Endothelial cell of umbilical vein (primary cell): Measurements from ENCODE around the gene MICALL1. TPM values are rescaled to one million over a fixed set of nuclear protein-coding genes. Genes with fewer than 3 reads are reported as not detected.

ENCODE experiments used
- BruUV-seq: library from RNA; stranded (reverse); fragments of 400-500 nt; replicated peaks from 2 replicates; lab custom pipeline; 2021; lab: Mats Ljungman, UMichigan
- CTCF ChIA-PET: fragments of 300-600, 350-600 bp; sonication (Branson Sonifier 250); formaldehyde crosslinking; loops from one replicate; lab custom pipeline; 2021; ENCODE audit warnings: antibody characterized with exemption, inconsistent platforms; lab: Charles Lee
- POLR2A ChIA-PET: fragments of 300-600, 350-600 bp; sonication (Branson Sonifier 250); formaldehyde crosslinking; loops from one replicate; lab custom pipeline; 2021; ENCODE audit warnings: antibody characterized with exemption, inconsistent platforms; lab: Charles Lee
- DNase-seq: peaks from one replicate; pipeline ENCODE4 v3.0.0-alpha.2; 2011; ENCODE audit warnings: low read depth, low spot score
- FAIRE-seq: peaks from 2 replicates; lab custom pipeline; 2011; peaks lifted over from hg19 to GRCh38; lab: Jason Lieb, UNC
- H2AFZ ChIP-seq: 2 replicates; pipeline ENCODE4 v1.6.0; 2012; ENCODE audit warnings: low read depth, low read length, control low read depth, inconsistent platforms
- H3K27ac ChIP-seq: 2 replicates; pipeline ENCODE4 v1.5.1; 2011; ENCODE audit warnings: low read depth, mild to moderate bottlenecking, control low read depth, low read length, moderate library complexity; ENCODE audit not compliant: insufficient read depth
- H3K27me3 ChIP-seq, 2 experiments: 2 replicates each; pipeline versions ENCODE4 v1.6.0 to v1.6.1; 2011; ENCODE audit warnings: low read length in 2 of 2, mixed read lengths in 1 of 2; ENCODE audit not compliant: control insufficient read depth in 2 of 2, insufficient read depth in 2 of 2
- H3K36me3 ChIP-seq, 2 experiments: 2 replicates in 1 of 2; 3 replicates in 1 of 2; pipeline ENCODE4 v1.5.1; 2011; ENCODE audit warnings: low read length in 2 of 2, mild to moderate bottlenecking in 1 of 2, moderate library complexity in 1 of 2; ENCODE audit not compliant: control insufficient read depth in 2 of 2, insufficient read depth in 2 of 2; ENCODE audit errors: extremely low read depth in 1 of 2
- H3K4me1 ChIP-seq: 3 replicates; pipeline ENCODE4 v1.5.1; 2011; ENCODE audit warnings: mild to moderate bottlenecking, low read length; ENCODE audit not compliant: control insufficient read depth, insufficient read depth; ENCODE audit errors: extremely low read depth
- H3K4me2 ChIP-seq: 2 replicates; pipeline ENCODE4 v1.6.1; 2011; ENCODE audit warnings: low read length, control low read depth, mixed read lengths; ENCODE audit not compliant: insufficient read depth
- H3K4me3 ChIP-seq, 3 experiments: fragments of 200-600 bp in 1 of 3; sonication (generic), shearing (Covaris generic) in 1 of 3; replicated peaks in 1 of 3; 2 replicates each; pipeline ENCODE4 v1.5.1; 2011 to 2016; ENCODE audit warnings: control low read depth in 3 of 3, low read length in 3 of 3, mild to moderate bottlenecking in 2 of 3, inconsistent platforms in 1 of 3, low read depth in 1 of 3, moderate library complexity in 1 of 3; ENCODE audit not compliant: insufficient read depth in 1 of 3
- H3K79me2 ChIP-seq: 2 replicates; pipeline ENCODE4 v1.6.0; 2012; ENCODE audit warnings: low read length, inconsistent platforms; ENCODE audit not compliant: control insufficient read depth, insufficient read depth
- H3K9ac ChIP-seq: replicated peaks from 2 replicates; pipeline ENCODE3; 2011; ENCODE audit warnings: low read length, control low read depth; ENCODE audit not compliant: insufficient read depth; ENCODE audit errors: extremely low read depth
- H3K9me1 ChIP-seq: replicated peaks from 3 replicates; pipeline ENCODE4 v1.6.0; 2011; ENCODE audit warnings: mild to moderate bottlenecking, low read length; ENCODE audit not compliant: control insufficient read depth, insufficient read depth; ENCODE audit errors: extremely low read depth
- H3K9me3 ChIP-seq: replicated peaks from 2 replicates; pipeline ENCODE4 v1.5.1; 2012; ENCODE audit warnings: low read length, inconsistent platforms; ENCODE audit not compliant: control insufficient read depth, insufficient read depth
- H4K20me1 ChIP-seq: replicated peaks from 2 replicates; pipeline ENCODE3; 2011; ENCODE audit warnings: mild to moderate bottlenecking, low read length; ENCODE audit not compliant: control insufficient read depth, insufficient read depth; ENCODE audit errors: extremely low read depth
- EZH2 ChIP-seq: IDR thresholded peaks from 2 replicates; pipeline ENCODE4 v1.6.1; 2012; ENCODE audit warnings: borderline replicate concordance, low read depth, mild to moderate bottlenecking, moderate library complexity, low read length, inconsistent platforms; ENCODE audit not compliant: severe bottlenecking
- JUN ChIP-seq: IDR thresholded peaks from 2 replicates; pipeline ENCODE4 v1.6.1; 2011; ENCODE audit warnings: borderline replicate concordance, low read depth; ENCODE audit not compliant: insufficient read length, insufficient read depth
- MYC ChIP-seq: IDR thresholded peaks from one replicate; pipeline ENCODE4 v1.6.1; 2011; ENCODE audit warnings: mild to moderate bottlenecking, low read depth, low read length
- POLR2A ChIP-seq: IDR thresholded peaks from 2 replicates; pipeline ENCODE4 v1.6.1; 2012; ENCODE audit warnings: low read depth, mild to moderate bottlenecking, control low read depth, low read length
- POLR2AphosphoS5 ChIP-seq: IDR thresholded peaks from 2 replicates; pipeline ENCODE4 v1.6.1; 2012; ENCODE audit warnings: low read depth, mild to moderate bottlenecking, control low read depth, low read length, moderate library complexity; ENCODE audit not compliant: insufficient read depth
- dilution Hi-C: fragments of 300-500 bp; cut with MboI; formaldehyde crosslinking; loops from one replicate; pipeline ENCODE4 v1.15.0; 2019; ENCODE audit warnings: low sequenced_read_pairs; ENCODE audit not compliant: extremely low pct_ligation_motif_present
- intact Hi-C: fragments of 100-400 bp; cut with micrococcal nuclease; formaldehyde crosslinking; loops from one replicate; pipeline ENCODE4 v1.10.0; 2022
- polyA plus RNA-seq, 4 experiments: library from polyadenylated mRNA; depleted of rRNA in 3 of 4; stranded (reverse) in 3 of 4; unstranded in 1 of 4; fragments of >200 nt; gene quantifications; 2 replicates each; pipeline versions ENCODE4 v1.2.1 to v1.2.3, GENCODE V29; 2011 to 2012; ENCODE audit warnings: missing spikeins in 1 of 4
- total RNA-seq: library from RNA; stranded (reverse); gene quantifications from 2 replicates; pipeline ENCODE4 v1.2.3, GENCODE V29; 2021
- TF ChIP-seq, protein P1 (sequence below), 2 donors: IDR thresholded peaks; 1 replicate in 1 of 2; 2 replicates in 1 of 2; pipeline ENCODE4 v1.5.1; 2011; ENCODE audit warnings: low read length in 2 of 2, mild to moderate bottlenecking in 2 of 2, moderate library complexity in 2 of 2, control low read depth in 1 of 2, inconsistent platforms in 1 of 2, low read depth in 1 of 2; ENCODE audit not compliant: insufficient read depth in 1 of 2; ENCODE audit errors: extremely low read depth in 1 of 2

Gene MICALL1
- total and polyA plus RNA-seq, 2 donors (not counting 3 experiments of a cell fraction or from before 2014, with no cell fraction given) = 23.9 to 66.9 TPM

DNA sequence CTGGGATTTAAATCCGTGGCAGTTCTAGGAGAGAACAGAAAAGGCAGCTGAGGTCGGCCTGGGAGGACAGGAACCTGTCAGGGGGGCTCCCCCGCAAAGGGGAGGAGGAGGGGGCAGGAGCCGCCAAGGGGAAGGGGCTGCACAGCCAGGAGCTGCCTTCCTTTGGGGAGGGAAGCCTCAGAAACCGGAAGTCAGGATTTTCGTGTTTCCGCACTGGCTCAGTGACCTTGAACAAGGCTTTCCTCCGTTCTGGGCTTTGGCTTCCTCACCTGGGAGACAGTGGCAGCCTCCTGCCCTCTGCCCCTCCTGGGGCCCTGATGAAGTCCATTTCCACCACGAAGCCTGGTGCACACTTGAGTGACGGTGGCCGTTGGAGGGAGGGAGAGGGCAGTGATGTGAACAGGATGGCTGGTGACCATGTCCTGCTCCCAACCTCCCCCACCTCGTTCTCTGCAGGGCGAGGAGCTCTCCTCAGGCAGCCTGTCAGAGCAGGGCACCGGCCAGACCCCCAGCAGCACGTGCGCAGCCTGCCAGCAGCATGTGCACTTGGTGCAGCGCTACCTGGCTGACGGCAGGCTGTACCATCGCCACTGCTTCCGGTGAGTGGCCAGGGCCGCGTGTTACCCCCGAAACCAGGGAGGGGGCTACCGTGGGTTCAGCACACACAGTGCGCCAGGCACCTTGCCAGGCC is 12.6 kb downstream of the MICALL1 start:
- no peak overlapping the region for H3K4me3 ChIP-seq
- no peaks in the 10 kb centered on the region for H3K9me3 ChIP-seq
- no peak overlapping the region for H2AFZ ChIP-seq
- DNase-seq = no peak
- CTCF ChIA-PET = interaction anchor here (1.2 to 1.6 kb wide), 2 partner anchors 46 to 101 kb away, joined by 3 to 4 read pairs; no protein-coding TSS in a partner anchor
- no peaks in the 10 kb centered on the region for H3K4me1 ChIP-seq
- intact Hi-C loops = no loop called here
- H3K27ac ChIP-seq = no peak overlapping the region
- peaks cover 2 to 31% of the 10 kb centered on the region in 2 experiments for H3K36me3 ChIP-seq
- no peaks in the 10 kb centered on the region for H3K27me3 ChIP-seq
- no TSS peak for BruUV-seq
- H3K9me1 ChIP-seq = no peaks in the 10 kb centered on the region
- no peak overlapping the region for H3K4me2 ChIP-seq
- H3K9ac ChIP-seq = no peak overlapping the region
- no peak for TF ChIP-seq POLR2AphosphoS5
- TF ChIP-seq EZH2 = no peak
- TF ChIP-seq JUN = no peak
- no peak for TF ChIP-seq MYC
- TF ChIP-seq, protein P1, sequence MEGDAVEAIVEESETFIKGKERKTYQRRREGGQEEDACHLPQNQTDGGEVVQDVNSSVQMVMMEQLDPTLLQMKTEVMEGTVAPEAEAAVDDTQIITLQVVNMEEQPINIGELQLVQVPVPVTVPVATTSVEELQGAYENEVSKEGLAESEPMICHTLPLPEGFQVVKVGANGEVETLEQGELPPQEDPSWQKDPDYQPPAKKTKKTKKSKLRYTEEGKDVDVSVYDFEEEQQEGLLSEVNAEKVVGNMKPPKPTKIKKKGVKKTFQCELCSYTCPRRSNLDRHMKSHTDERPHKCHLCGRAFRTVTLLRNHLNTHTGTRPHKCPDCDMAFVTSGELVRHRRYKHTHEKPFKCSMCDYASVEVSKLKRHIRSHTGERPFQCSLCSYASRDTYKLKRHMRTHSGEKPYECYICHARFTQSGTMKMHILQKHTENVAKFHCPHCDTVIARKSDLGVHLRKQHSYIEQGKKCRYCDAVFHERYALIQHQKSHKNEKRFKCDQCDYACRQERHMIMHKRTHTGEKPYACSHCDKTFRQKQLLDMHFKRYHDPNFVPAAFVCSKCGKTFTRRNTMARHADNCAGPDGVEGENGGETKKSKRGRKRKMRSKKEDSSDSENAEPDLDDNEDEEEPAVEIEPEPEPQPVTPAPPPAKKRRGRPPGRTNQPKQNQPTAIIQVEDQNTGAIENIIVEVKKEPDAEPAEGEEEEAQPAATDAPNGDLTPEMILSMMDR (IDR thresholded peaks at IDR 0.05; ENCODE audit: extremely low read depth in 1 of 2, insufficient read depth in 1 of 2, low read depth in 1 of 2, low read length in 2 of 2) = no peak
- no peak for TF ChIP-seq POLR2A
- FAIRE-seq = no peak
- POLR2A ChIA-PET = interaction anchor here (0.7 kb wide), 1 partner anchor 23 kb away, joined by 6 read pairs; no protein-coding TSS in a partner anchor
- no peaks in the 10 kb centered on the region for H3K79me2 ChIP-seq
- no peaks in the 10 kb centered on the region for H4K20me1 ChIP-seq
- dilution Hi-C loops = no loop called here
